Neural cell (in vitro differentiated cells): Measurements from ENCODE around the gene RPLP2. TPM values are rescaled to one million over a fixed set of nuclear protein-coding genes. Genes with fewer than 3 reads are reported as not detected.

Experiments used
- H2AFZ ChIP-seq: fragments of 200-600, 300-800 bp; sonication (generic), shearing (Covaris generic); 2 replicates; pipeline ENCODE4 v1.6.0; 2014; ENCODE audit warnings: low read depth, mild to moderate bottlenecking, antibody characterized with exemption, low read length, moderate library complexity
- H3F3A ChIP-seq: fragments of 200-600 bp; shearing (Covaris generic); 2 replicates; pipeline ENCODE4 v1.6.1; 2016; ENCODE audit warnings: mild to moderate bottlenecking, moderate library complexity, mixed read lengths, antibody characterized with exemption, low read length; ENCODE audit not compliant: insufficient read depth, poor library complexity, severe bottlenecking
- H3K27ac ChIP-seq: fragments of 200-600, 300-800 bp; sonication (generic), shearing (Covaris generic); 2 replicates; pipeline ENCODE4 v1.5.1; 2014; ENCODE audit warnings: mild to moderate bottlenecking, low read length, moderate library complexity
- H3K27me3 ChIP-seq: fragments of 300-800, 200-600 bp; sonication (generic), shearing (Covaris generic); 2 replicates; pipeline ENCODE4 v1.6.0; 2014; ENCODE audit warnings: mild to moderate bottlenecking, low read depth, low read length, moderate library complexity; ENCODE audit not compliant: insufficient read depth
- H3K36me3 ChIP-seq: fragments of 300-800, 200-600 bp; sonication (generic), shearing (Covaris generic); 2 replicates; pipeline ENCODE4 v1.5.1; 2014; ENCODE audit warnings: mild to moderate bottlenecking, antibody characterized with exemption, low read length, moderate library complexity; ENCODE audit not compliant: insufficient read depth
- H3K4me2 ChIP-seq: fragments of 300-800, 200-600 bp; sonication (generic), shearing (Covaris generic); 2 replicates; pipeline ENCODE4 v1.6.0; 2014; ENCODE audit warnings: mild to moderate bottlenecking, low read length
- H3K4me3 ChIP-seq: fragments of 300-800, 200-600 bp; sonication (generic), shearing (Covaris generic); 2 replicates; pipeline ENCODE4 v1.5.1; 2014; ENCODE audit warnings: mild to moderate bottlenecking, low read length, moderate library complexity
- H3K79me2 ChIP-seq: fragments of 200-600 bp; shearing (Covaris generic); replicated peaks from 2 replicates; pipeline ENCODE4 v1.6.0; 2014; ENCODE audit warnings: mild to moderate bottlenecking, low read length, moderate library complexity; ENCODE audit not compliant: insufficient read depth
- H3K9ac ChIP-seq: fragments of 300-800, 200-600 bp; sonication (generic), shearing (Covaris generic); 2 replicates; pipeline ENCODE4 v1.6.1; 2016; ENCODE audit warnings: mild to moderate bottlenecking, low read length, mixed read lengths
- H3K9me2 ChIP-seq: fragments of 200-600 bp; shearing (Covaris generic); 2 replicates; pipeline ENCODE4 v1.6.1; 2016; ENCODE audit warnings: mild to moderate bottlenecking, low read length, mixed read lengths; ENCODE audit not compliant: insufficient read depth
- H3K9me3 ChIP-seq: fragments of 200-600, 300-800 bp; sonication (generic), shearing (Covaris generic); 2 replicates; pipeline ENCODE4 v1.6.1; 2016; ENCODE audit warnings: mild to moderate bottlenecking, mixed run types, low read length, moderate library complexity, mixed read lengths
- H4K20me1 ChIP-seq: fragments of 200-600 bp; shearing (Covaris generic); 2 replicates; pipeline ENCODE4 v1.6.1; 2016; ENCODE audit warnings: mild to moderate bottlenecking, mixed run types; ENCODE audit not compliant: insufficient read depth
- CTCF ChIP-seq: fragments of 450-650 bp; IDR thresholded peaks from 2 replicates; pipeline ENCODE4 v1.5.1; 2014; ENCODE audit warnings: antibody characterized with exemption, mild to moderate bottlenecking, moderate library complexity; ENCODE audit not compliant: poor library complexity, severe bottlenecking
- EP300 ChIP-seq: fragments of 450-650 bp; conservative IDR thresholded peaks from 2 replicates; pipeline ENCODE4 v1.6.1; 2014; ENCODE audit warnings: antibody characterized with exemption, mild to moderate bottlenecking, moderate library complexity; ENCODE audit not compliant: poor library complexity, severe bottlenecking
- EZH2 ChIP-seq: fragments of 200-600, 300-800 bp; shearing (Covaris generic), sonication (generic); IDR thresholded peaks from 2 replicates; pipeline ENCODE4 v1.6.1; 2014; ENCODE audit warnings: antibody characterized with exemption, low read length, borderline replicate concordance, mild to moderate bottlenecking; ENCODE audit not compliant: insufficient read depth, poor library complexity, severe bottlenecking
- MXI1 ChIP-seq: fragments of 450-650 bp; conservative IDR thresholded peaks from 2 replicates; pipeline ENCODE4 v1.6.1; 2014; ENCODE audit warnings: antibody characterized with exemption, mild to moderate bottlenecking; ENCODE audit not compliant: poor library complexity, severe bottlenecking
- POLR2AphosphoS5 ChIP-seq: IDR thresholded peaks from 2 replicates; pipeline ENCODE4 v1.6.1; 2012
- RAD21 ChIP-seq: fragments of 450-650 bp; conservative IDR thresholded peaks from 2 replicates; pipeline ENCODE4 v1.6.1; 2014; ENCODE audit warnings: antibody characterized with exemption, mild to moderate bottlenecking, moderate library complexity
- REST ChIP-seq: IDR thresholded peaks from 2 replicates; pipeline ENCODE4 v1.6.1; 2012; ENCODE audit warnings: borderline replicate concordance
- SMC3 ChIP-seq: fragments of 450-650 bp; conservative IDR thresholded peaks from 2 replicates; pipeline ENCODE4 v1.6.1; 2014; ENCODE audit warnings: antibody characterized with exemption, mild to moderate bottlenecking, moderate library complexity; ENCODE audit not compliant: poor library complexity
- TAF1 ChIP-seq: IDR thresholded peaks from 2 replicates; pipeline ENCODE4 v1.6.1; 2012; ENCODE audit warnings: low read depth
- polyA plus RNA-seq: library from polyadenylated mRNA; depleted of rRNA; stranded (reverse); fragments of >200 nt; gene quantifications from 2 replicates; pipeline ENCODE4 v1.2.3, GENCODE V29; 2014

RPLP2 gene
- polyA plus RNA-seq, 1 donor from 2014 or later: 147 TPM

GRCh38 chr11:860234-861104 lies 50.7 kb downstream of the RPLP2 start:
- Histone ChIP-seq H2AFZ (no peak overlapping the region), H3F3A (no peaks in the 10 kb centered on the region), H3K27me3 (no peaks in the 10 kb centered on the region), H3K4me3 (no peak overlapping the region), H3K36me3 (no peaks in the 10 kb centered on the region), H3K4me2 (no peak overlapping the region), H4K20me1 (no peaks in the 10 kb centered on the region), H3K9me2 (no peaks in the 10 kb centered on the region), H3K27ac (no peak overlapping the region), H3K9ac (no peak overlapping the region), H3K9me3 (no peaks in the 10 kb centered on the region), H3K79me2 (no peaks in the 10 kb centered on the region)
- TF ChIP-seq CTCF (no peak), TAF1 (no peak), EZH2 (no peak), SMC3 (no peak), RAD21 (no peak), POLR2AphosphoS5 (no peak), MXI1 (no peak), EP300 (no peak), REST (no peak)

- H3K27ac ChIP-seq: no peak overlapping the region
- H4K20me1 ChIP-seq: no peaks in the 10 kb centered on the region
- H3K4me3 ChIP-seq: no peak overlapping the region
- no peaks in the 10 kb centered on the region for H3K36me3 ChIP-seq
- H3K4me2 ChIP-seq: no peak overlapping the region
- no peak overlapping the region for H2AFZ ChIP-seq
- no peaks in the 10 kb centered on the region for H3K79me2 ChIP-seq
- no peaks in the 10 kb centered on the region for H3K27me3 ChIP-seq
- no peaks in the 10 kb centered on the region for H3K9me3 ChIP-seq
- no peaks in the 10 kb centered on the region for H3K9me2 ChIP-seq
- no peaks in the 10 kb centered on the region for H3F3A ChIP-seq
- TF ChIP-seq SMC3 (no peak), MXI1 (no peak), POLR2AphosphoS5 (no peak), REST (no peak), TAF1 (no peak), EZH2 (no peak), CTCF (no peak), EP300 (no peak), RAD21 (no peak)
- H3K9ac ChIP-seq: no peak overlapping the region
These were observed 51.3 kb downstream of the RPLP2 start for GRCh38 chr11:861105-861479.
